Hepatocyte (in vitro differentiated cells): ENCODE results near the gene RSPH1. TPM values are rescaled to one million over a fixed set of nuclear protein-coding genes. Genes with fewer than 3 reads are reported as not detected.

Experiments used
- DNase-seq: peaks from one replicate; pipeline ENCODE4 v3.0.0-alpha.2; 2016; ENCODE audit warnings: low spot score
- H2AFZ ChIP-seq: fragments of 200-600 bp; sonication (generic); 2 replicates; pipeline ENCODE4 v1.6.0; 2016; ENCODE audit warnings: antibody characterized with exemption, mild to moderate bottlenecking
- H3K27ac ChIP-seq: fragments of 200-600 bp; sonication (generic); 2 replicates; pipeline ENCODE4 v1.5.1; 2016; ENCODE audit warnings: mild to moderate bottlenecking
- H3K27me3 ChIP-seq: fragments of 200-600 bp; sonication (generic); 2 replicates; pipeline ENCODE4 v1.6.1; 2016
- H3K36me3 ChIP-seq: fragments of 200-600 bp; sonication (generic); replicated peaks from 2 replicates; pipeline ENCODE4 v1.5.1; 2016; ENCODE audit warnings: low read depth; ENCODE audit not compliant: insufficient read depth
- H3K4me1 ChIP-seq: fragments of 200-600 bp; sonication (generic); 2 replicates; pipeline ENCODE4 v1.5.1; 2016; ENCODE audit warnings: mild to moderate bottlenecking, moderate library complexity; ENCODE audit not compliant: insufficient read depth
- H3K4me2 ChIP-seq: fragments of 200-600 bp; sonication (generic); 2 replicates; pipeline ENCODE4 v1.6.0; 2016
- H3K4me3 ChIP-seq: fragments of 200-600 bp; sonication (generic); 2 replicates; pipeline ENCODE4 v1.5.1; 2016; ENCODE audit warnings: mild to moderate bottlenecking
- H3K79me2 ChIP-seq: fragments of 200-600 bp; sonication (generic); 2 replicates; pipeline ENCODE4 v1.6.0; 2017; ENCODE audit warnings: mild to moderate bottlenecking
- H3K9me2 ChIP-seq: fragments of 200-600 bp; sonication (generic); replicated peaks from 2 replicates; pipeline ENCODE4 v1.6.0; 2017; ENCODE audit warnings: mild to moderate bottlenecking; ENCODE audit not compliant: insufficient read depth
- H3K9me3 ChIP-seq: fragments of 200-600 bp; sonication (generic); 2 replicates; pipeline ENCODE4 v1.5.1; 2016; ENCODE audit warnings: low read depth, mild to moderate bottlenecking
- H4K20me1 ChIP-seq: fragments of 200-600 bp; sonication (generic); 2 replicates; pipeline ENCODE4 v1.6.0; 2016; ENCODE audit warnings: mild to moderate bottlenecking; ENCODE audit not compliant: insufficient read depth, poor library complexity, severe bottlenecking
- CTCF ChIP-seq: fragments of 200-600 bp; sonication (generic); IDR thresholded peaks from 2 replicates; pipeline ENCODE4 v1.5.1; 2016; ENCODE audit warnings: antibody characterized with exemption, mild to moderate bottlenecking; ENCODE audit not compliant: poor library complexity
- EZH2 ChIP-seq: fragments of 200-600 bp; sonication (generic); IDR thresholded peaks from 2 replicates; pipeline ENCODE4 v1.6.1; 2016; ENCODE audit warnings: antibody characterized with exemption, mild to moderate bottlenecking, borderline replicate concordance
- EZH2phosphoT487 ChIP-seq: fragments of 200-600 bp; sonication (generic); IDR thresholded peaks from one replicate; pipeline ENCODE4 v1.6.1; 2018; ENCODE audit warnings: antibody characterized with exemption, mild to moderate bottlenecking, low read depth, moderate library complexity; ENCODE audit not compliant: unreplicated experiment, severe bottlenecking
- WGBS: methylation state at CpG from one replicate; pipeline ENCODE4 v1.1.6; 2016; ENCODE audit warnings: low lambda C conversion rate; ENCODE audit errors: missing lambda C conversion rate; 5-methylcytosine and 5-hydroxymethylcytosine counted together
- polyA plus RNA-seq: library from polyadenylated mRNA; unstranded; fragments of >200 nt; fragmentation: Nextera tagmentation; extraction: Ambion mirVana; gene quantifications from 2 replicates; pipeline ENCODE4 v1.2.1, GENCODE V29; 2016
- total RNA-seq: library from RNA; depleted of rRNA; stranded (reverse); fragments of >200 nt; gene quantifications from 2 replicates; pipeline ENCODE4 v1.2.3, GENCODE V29; 2014

Gene RSPH1
- total and polyA plus RNA-seq, 2 experiments from 2014 or later = 1.3 to 1.8 TPM

- H3K4me1 ChIP-seq = peaks cover 45% of the 10 kb centered on the region
- no peaks in the 10 kb centered on the region for H3K36me3 ChIP-seq
- H2AFZ ChIP-seq = no peak overlapping the region
- no peak overlapping the region for H3K4me2 ChIP-seq
- no peaks in the 10 kb centered on the region for H4K20me1 ChIP-seq
- H3K27me3 ChIP-seq = no peaks in the 10 kb centered on the region
- 90% methylated on average over 17 of the region's 17 CpGs for WGBS
- H3K27ac ChIP-seq = peak overlapping the region; percentile 87
- no peaks in the 10 kb centered on the region for H3K9me3 ChIP-seq
- no peak for TF ChIP-seq EZH2
- TF ChIP-seq CTCF = no peak
- TF ChIP-seq EZH2phosphoT487 = no peak
- no peaks in the 10 kb centered on the region for H3K9me2 ChIP-seq
- no peak overlapping the region for H3K4me3 ChIP-seq
- no peak for DNase-seq
- H3K79me2 ChIP-seq = no peaks in the 10 kb centered on the region
These were observed 32.0 kb downstream of the RSPH1 start for GRCh38 chr21:42463861-42464515.

GRCh38 chr21:42461881-42462877, 33.8 kb downstream of the RSPH1 start:
- Histone ChIP-seq H3K4me3 (no peak overlapping the region), H3K27me3 (no peaks in the 10 kb centered on the region), H3K4me2 (no peak overlapping the region), H3K4me1 (peaks cover 36% of the 10 kb centered on the region), H4K20me1 (no peaks in the 10 kb centered on the region), H3K9me3 (no peaks in the 10 kb centered on the region), H2AFZ (no peak overlapping the region), H3K27ac (peak overlapping the region; percentile 86), H3K36me3 (no peaks in the 10 kb centered on the region), H3K79me2 (no peaks in the 10 kb centered on the region), H3K9me2 (no peaks in the 10 kb centered on the region)
- no peak for TF ChIP-seq CTCF
- TF ChIP-seq EZH2phosphoT487 = no peak
- TF ChIP-seq EZH2 = no peak
- 83% methylated on average over 10 of the region's 10 CpGs for WGBS
- DNase-seq = peak; percentile 49

GRCh38 chr21:42461185-42461520, 34.9 kb downstream of the RSPH1 start:
- peak overlapping the region; percentile 86 for H3K27ac ChIP-seq
- peaks cover 36% of the 10 kb centered on the region for H3K4me1 ChIP-seq

More at GRCh38 chr21:42461185-42461520, 34.9 kb downstream of the RSPH1 start:
- no peak overlapping the region for H3K4me3 ChIP-seq
- no peaks in the 10 kb centered on the region for H3K36me3 ChIP-seq
- no peaks in the 10 kb centered on the region for H3K9me3 ChIP-seq
- H3K9me2 ChIP-seq = no peaks in the 10 kb centered on the region
- no peaks in the 10 kb centered on the region for H3K79me2 ChIP-seq
- WGBS = 89% methylated on average over 5 of the region's 5 CpGs
- H3K4me2 ChIP-seq = no peak overlapping the region
- TF ChIP-seq CTCF = no peak
- TF ChIP-seq EZH2 = no peak
- no peak for TF ChIP-seq EZH2phosphoT487
- H4K20me1 ChIP-seq = no peaks in the 10 kb centered on the region
- H3K27me3 ChIP-seq = no peaks in the 10 kb centered on the region
- no peak overlapping the region for H2AFZ ChIP-seq
- no peak for DNase-seq
